K562 (cell line): ENCODE measurements around the gene GPR152. TPM values are rescaled to one million over a fixed set of nuclear protein-coding genes. Genes with fewer than 3 reads are reported as not detected.
A peak's percentile ranks its signal among the peaks of the same experiment; 100 is the strongest.

Experiments used
- TAF1 ChIP-seq: IDR thresholded peaks from 2 replicates; pipeline ENCODE4 v1.6.1; 2011; ENCODE audit warnings: mild to moderate bottlenecking, low read length, moderate library complexity; ENCODE audit not compliant: insufficient read depth, control insufficient read depth, severe bottlenecking; ENCODE audit errors: extremely low read depth
- THAP12 ChIP-seq: fragments of 250-450 bp; sonication (Bioruptor Pico); IDR thresholded peaks from 2 replicates; pipeline ENCODE4 v1.9.0; 2021; ENCODE audit warnings: mild to moderate bottlenecking, inconsistent platforms
- ZNF449 ChIP-seq: fragments of 250-450 bp; sonication (Bioruptor Pico); IDR thresholded peaks from 2 replicates; pipeline ENCODE4 v1.8.0; 2022; ENCODE audit warnings: moderate library complexity, mild to moderate bottlenecking, inconsistent platforms
- ZNF561 ChIP-seq: fragments of 450-650 bp; formaldehyde crosslinking; conservative IDR thresholded peaks from 2 replicates; pipeline ENCODE4 v1.4.0; 2020; ENCODE audit warnings: mild to moderate bottlenecking, moderate library complexity
- polyA plus RNA-seq, 8 experiments: library from polyadenylated mRNA; depleted of rRNA in 4 of 8; stranded (reverse) in 5 of 8; unstranded in 3 of 8; fragments of >200 nt; fragmentation: Nextera tagmentation in 2 of 8; fragmentation: Illumina TruSeq in 1 of 8; extraction: Ambion mirVana in 2 of 8; extraction: Trizol in 1 of 8; gene quantifications; 2 replicates each; pipeline versions ENCODE4 v1.2.1 to v1.2.3, GENCODE V29; 2011 to 2014; ENCODE audit warnings: inconsistent platforms in 1 of 8, missing spikeins in 1 of 8
- total RNA-seq, 7 experiments: library from RNA; depleted of rRNA in 6 of 7; stranded (reverse); fragments of >200 nt in 6 of 7; fragmentation: Illumina TruSeq in 2 of 7; extraction: Trizol in 2 of 7; gene quantifications; 2 replicates each; pipeline versions ENCODE4 v1.2.1 to v1.2.3, GENCODE V29; 2011 to 2021; ENCODE audit warnings: low replicate concordance in 1 of 7
- TF ChIP-seq, protein P1 (sequence below): fragments of 250-450 bp; sonication (Bioruptor Pico); IDR thresholded peaks from 2 replicates; pipeline ENCODE4 v1.5.0; 2021
- TF ChIP-seq, protein P2 (sequence below): sonication (generic); IDR thresholded peaks from 2 replicates; pipeline ENCODE4 v1.6.1; 2016

GPR152 gene
- total and polyA plus RNA-seq, 9 of the 15 experiments (the other 6 are each of a cell fraction or from before 2014, with no cell fraction given): not detected

GRCh38 chr11:67428052-67429001 lies 24.2 kb downstream of the GPR152 start, which contains the start of gene RPS6KB2 (continued):
- TF ChIP-seq ZNF449: no peak
- peak; percentile 76; the same call in 1 of the 2 replicates for TF ChIP-seq THAP12 (CRISPR knock-in tag)
- TF ChIP-seq, protein P1, sequence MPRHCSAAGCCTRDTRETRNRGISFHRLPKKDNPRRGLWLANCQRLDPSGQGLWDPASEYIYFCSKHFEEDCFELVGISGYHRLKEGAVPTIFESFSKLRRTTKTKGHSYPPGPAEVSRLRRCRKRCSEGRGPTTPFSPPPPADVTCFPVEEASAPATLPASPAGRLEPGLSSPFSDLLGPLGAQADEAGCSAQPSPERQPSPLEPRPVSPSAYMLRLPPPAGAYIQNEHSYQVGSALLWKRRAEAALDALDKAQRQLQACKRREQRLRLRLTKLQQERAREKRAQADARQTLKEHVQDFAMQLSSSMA (CRISPR knock-in tag): no peak
- TF ChIP-seq, protein P2, sequence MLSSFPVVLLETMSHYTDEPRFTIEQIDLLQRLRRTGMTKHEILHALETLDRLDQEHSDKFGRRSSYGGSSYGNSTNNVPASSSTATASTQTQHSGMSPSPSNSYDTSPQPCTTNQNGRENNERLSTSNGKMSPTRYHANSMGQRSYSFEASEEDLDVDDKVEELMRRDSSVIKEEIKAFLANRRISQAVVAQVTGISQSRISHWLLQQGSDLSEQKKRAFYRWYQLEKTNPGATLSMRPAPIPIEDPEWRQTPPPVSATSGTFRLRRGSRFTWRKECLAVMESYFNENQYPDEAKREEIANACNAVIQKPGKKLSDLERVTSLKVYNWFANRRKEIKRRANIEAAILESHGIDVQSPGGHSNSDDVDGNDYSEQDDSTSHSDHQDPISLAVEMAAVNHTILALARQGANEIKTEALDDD: no peak
- TF ChIP-seq TAF1: peak; percentile 88
- TF ChIP-seq ZNF561 (CRISPR knock-in tag): no peak
